RWPE1 (cell line): Measurements from ENCODE around the gene PNMA8C.
A peak's percentile ranks its signal among the peaks of the same experiment; 100 is the strongest.

Source experiments
- CTCF ChIA-PET: fragments of 350-600 bp; sonication (Branson Sonifier 250); formaldehyde crosslinking; extraction: SDS; loops from one replicate; lab custom pipeline; 2021; lab: Yijun Ruan, JAX
- POLR2A ChIA-PET: fragments of 400-600 bp; formaldehyde crosslinking; extraction: SDS; loops from one replicate; lab custom pipeline; 2020; ENCODE audit warnings: antibody characterized with exemption; ENCODE audit not compliant: low non-redundant PET; lab: Yijun Ruan, JAX
- DNase-seq: peaks from one replicate; pipeline ENCODE4 v3.0.0; 2012; ENCODE audit warnings: low spot score
- H3K27ac ChIP-seq: fragments of 450-650 bp; 2 replicates; pipeline ENCODE4 v1.5.1; 2017
- TF ChIP-seq, protein P1 (sequence below): fragments of 450-650 bp; conservative IDR thresholded peaks from 2 replicates; pipeline ENCODE4 v1.5.1; 2017; ENCODE audit warnings: low read depth, mild to moderate bottlenecking

The PNMA8C gene

DNA sequence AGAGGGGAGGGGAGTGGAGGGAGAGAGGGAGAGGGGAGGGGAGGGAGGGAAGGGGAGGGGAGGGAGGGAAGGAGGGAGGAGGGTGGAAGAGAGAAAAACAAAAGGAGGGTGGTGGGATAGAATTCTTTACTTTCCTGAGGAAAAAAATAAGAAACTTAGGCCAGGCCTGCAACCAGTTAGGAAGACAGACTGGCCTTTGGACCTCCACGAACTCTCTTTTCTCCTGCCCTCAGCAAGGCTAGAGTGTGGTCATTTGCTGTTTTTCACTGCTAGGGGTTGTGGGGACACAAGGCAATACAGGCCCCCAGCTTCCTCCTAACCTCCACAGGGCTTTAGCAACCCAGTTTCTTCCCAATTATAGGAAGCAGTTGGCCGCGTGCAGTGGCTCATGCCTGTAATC lies 19.5 kb downstream of the PNMA8C start:
- TF ChIP-seq, protein P1, sequence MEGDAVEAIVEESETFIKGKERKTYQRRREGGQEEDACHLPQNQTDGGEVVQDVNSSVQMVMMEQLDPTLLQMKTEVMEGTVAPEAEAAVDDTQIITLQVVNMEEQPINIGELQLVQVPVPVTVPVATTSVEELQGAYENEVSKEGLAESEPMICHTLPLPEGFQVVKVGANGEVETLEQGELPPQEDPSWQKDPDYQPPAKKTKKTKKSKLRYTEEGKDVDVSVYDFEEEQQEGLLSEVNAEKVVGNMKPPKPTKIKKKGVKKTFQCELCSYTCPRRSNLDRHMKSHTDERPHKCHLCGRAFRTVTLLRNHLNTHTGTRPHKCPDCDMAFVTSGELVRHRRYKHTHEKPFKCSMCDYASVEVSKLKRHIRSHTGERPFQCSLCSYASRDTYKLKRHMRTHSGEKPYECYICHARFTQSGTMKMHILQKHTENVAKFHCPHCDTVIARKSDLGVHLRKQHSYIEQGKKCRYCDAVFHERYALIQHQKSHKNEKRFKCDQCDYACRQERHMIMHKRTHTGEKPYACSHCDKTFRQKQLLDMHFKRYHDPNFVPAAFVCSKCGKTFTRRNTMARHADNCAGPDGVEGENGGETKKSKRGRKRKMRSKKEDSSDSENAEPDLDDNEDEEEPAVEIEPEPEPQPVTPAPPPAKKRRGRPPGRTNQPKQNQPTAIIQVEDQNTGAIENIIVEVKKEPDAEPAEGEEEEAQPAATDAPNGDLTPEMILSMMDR, result no peak
- no peak for DNase-seq
- ChIA-PET POLR2A (no interaction called here), CTCF (interaction anchor here (0.8 kb wide), 1 partner anchor 41 kb away, joined by 3 read pairs; no protein-coding TSS in a partner anchor)
- peak overlapping the region; percentile 93 for H3K27ac ChIP-seq

DNA sequence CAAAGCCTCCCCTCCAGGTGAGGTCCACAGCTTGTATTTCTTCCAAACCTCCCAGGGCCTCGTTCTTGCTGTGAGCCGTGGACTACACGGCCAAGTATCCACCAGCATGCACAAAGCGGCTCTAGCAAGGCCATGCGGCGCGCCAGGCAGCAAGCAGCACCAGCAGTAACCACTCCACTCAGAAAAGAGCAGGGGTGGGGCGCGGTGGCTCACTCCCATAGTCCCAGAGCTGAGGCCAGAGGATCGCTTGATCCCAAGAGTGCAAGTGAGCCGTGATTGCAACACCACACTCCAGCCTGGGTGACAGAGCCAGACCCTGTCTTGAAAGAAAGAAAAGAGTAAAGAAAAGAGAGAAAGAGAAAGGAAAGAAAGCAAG lies 20.1 kb downstream of the PNMA8C start:
- peak overlapping the region; percentile 93 for H3K27ac ChIP-seq
- no peak for DNase-seq
- ChIA-PET CTCF (interaction anchor here (0.8 kb wide), 1 partner anchor 41 kb away, joined by 3 read pairs; no protein-coding TSS in a partner anchor), POLR2A (interaction anchor here (0.6 kb wide), 1 partner anchor 8 kb away, joined by 5 read pairs; no protein-coding TSS in a partner anchor)
- TF ChIP-seq, protein P1, result no peak

DNA sequence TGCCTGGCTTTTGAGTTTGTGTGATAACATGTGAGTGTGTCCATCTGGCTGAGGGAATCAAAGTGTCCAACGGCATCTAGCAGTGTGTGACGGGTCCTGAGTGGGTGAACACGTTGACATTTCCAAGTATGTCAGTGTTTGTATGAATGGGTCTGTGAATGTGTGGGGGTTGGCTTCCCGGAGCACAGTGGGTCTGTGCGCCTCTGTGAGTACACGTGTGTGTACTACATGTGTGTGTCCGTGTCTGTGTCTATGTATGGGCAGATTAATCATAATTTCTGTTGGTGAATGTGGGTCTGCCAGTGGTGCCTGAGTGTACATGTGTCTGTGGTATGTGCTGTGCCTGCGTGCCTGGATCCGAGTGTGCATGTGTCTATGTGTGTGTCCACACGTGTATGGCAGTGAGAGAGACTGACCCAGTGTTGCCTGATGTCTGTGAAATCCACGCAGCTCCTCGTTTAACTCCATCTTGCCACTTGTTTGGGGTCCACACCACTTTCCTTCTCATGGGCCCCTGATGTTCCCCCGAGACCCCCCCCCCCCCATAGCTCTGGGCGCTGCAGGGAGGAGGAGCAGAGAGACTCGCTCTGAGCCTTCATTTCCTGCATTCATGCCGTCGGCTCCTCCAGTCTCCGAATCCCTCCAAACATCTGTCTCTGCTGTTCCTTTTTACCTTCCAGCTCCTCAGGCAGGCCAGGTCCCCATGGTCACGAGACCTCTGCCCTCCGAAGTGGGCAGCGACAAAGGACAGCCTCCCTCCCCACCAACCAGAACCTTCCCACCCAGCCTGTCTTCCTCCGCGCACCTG lies 20.7 kb downstream of the PNMA8C start:
- CTCF ChIA-PET, result interaction anchor here (0.5 to 0.8 kb wide), 2 partner anchors 42 to 77 kb away, joined by 3 read pairs; no protein-coding TSS in a partner anchor
- DNase-seq, result no peak
- TF ChIP-seq, protein P1, result no peak
- peak overlapping the region; percentile 93 for H3K27ac ChIP-seq
- POLR2A ChIA-PET, result interaction anchor here (0.6 kb wide), 1 partner anchor 8 kb away, joined by 5 read pairs; no protein-coding TSS in a partner anchor

DNA sequence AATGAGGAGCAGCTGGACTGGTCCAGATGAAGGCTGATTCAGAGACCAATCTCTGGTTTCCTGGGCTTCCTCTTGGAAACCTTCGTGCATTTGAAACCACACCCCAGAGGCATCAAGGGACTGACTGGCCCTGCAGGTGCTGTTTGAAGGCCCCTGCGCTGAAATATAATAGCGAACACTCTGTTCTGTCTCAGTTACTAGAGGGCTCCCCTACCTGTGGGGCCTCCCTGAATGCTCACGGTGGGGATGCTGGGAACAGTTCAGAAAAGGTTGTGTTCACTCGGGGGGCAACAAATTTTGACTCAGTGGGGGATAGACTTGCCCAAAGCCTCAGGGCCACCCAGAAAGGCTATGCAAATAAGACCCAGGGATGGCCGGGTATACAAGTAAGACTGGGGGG lies 21.8 kb downstream of the PNMA8C start:
- ChIA-PET CTCF (interaction anchor here (0.6 to 1.4 kb wide), 2 partner anchors 27 to 80 kb away, joined by 3 to 4 read pairs; no protein-coding TSS in a partner anchor), POLR2A (no interaction called here)
- DNase-seq, result no peak
- TF ChIP-seq, protein P1, result no peak
- peak overlapping the region; percentile 93 for H3K27ac ChIP-seq

DNA sequence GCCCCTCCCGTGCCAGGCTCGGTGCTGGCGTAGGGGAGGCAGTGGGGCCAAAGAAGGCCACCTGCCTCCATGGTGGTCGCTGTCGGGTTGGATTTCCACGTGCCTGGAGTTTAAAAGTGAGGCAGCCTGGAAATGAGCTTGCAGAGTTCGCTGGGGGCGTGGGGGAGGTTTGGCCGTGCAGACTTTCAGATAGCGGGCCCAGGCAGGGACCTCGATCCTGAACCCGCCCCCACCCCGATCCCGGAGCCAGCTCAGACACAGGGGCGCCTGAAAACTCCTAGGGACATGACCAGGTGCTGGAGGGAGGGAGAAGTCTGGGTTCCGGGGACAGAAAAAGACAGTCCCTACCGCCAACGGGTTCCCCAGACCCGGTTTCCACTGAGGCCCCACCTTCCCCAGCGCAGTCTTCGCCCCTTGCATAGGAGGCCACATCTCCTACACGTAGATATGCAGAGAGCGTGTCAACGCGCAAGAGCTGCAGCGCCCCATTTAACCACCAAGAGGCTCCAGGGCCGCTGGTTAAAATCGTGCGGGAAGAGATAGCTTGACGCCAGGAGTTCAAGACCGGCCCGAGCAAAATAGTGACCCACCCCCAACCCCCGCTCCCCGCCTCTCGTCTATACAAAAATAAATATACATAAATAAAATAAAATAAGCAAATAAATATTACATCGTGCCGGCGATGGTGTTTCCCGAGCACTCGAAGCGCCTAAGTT lies 23.8 kb downstream of the PNMA8C start:
- ChIA-PET CTCF (interaction anchor here (0.7 to 1.8 kb wide), 2 partner anchors 9 to 83 kb away, joined by 3 to 6 read pairs; no protein-coding TSS in a partner anchor), POLR2A (no interaction called here)
- H3K27ac ChIP-seq, result no peak overlapping the region
- TF ChIP-seq, protein P1, result no peak
- DNase-seq, result no peak
